ENCODE measurements around the gene COL4A1.

- TF ChIP-seq CTCF (IDR thresholded peaks at IDR 0.05) (no peak), EZH2 (IDR thresholded peaks at IDR 0.05) (no peak), EZH2phosphoT487 (IDR thresholded peaks at IDR 0.05) (no peak)
Observed at GRCh38 chr13:110301606-110302553, 5.1 kb downstream of the COL4A1 start.

Measured in neural progenitor cell (in vitro differentiated cells).